Mesenchymal stem cell (in vitro differentiated cells and primary cell): ENCODE data around the gene KSR1.

Experiments used
- DNase-seq: peaks from one replicate; pipeline ENCODE4 v3.0.0-alpha.2; 2013
- H2AFZ ChIP-seq: one replicate; pipeline ENCODE4 v1.6.1; 2013; ENCODE audit warnings: low read depth, mild to moderate bottlenecking, control low read depth, inconsistent platforms, low read length, moderate library complexity
- H2AK5ac ChIP-seq: 2 replicates; pipeline ENCODE4 v1.6.1; 2013; ENCODE audit warnings: low read length, moderate library complexity, mild to moderate bottlenecking, inconsistent platforms; ENCODE audit not compliant: severe bottlenecking
- H2BK120ac ChIP-seq: one replicate; pipeline ENCODE4 v1.6.1; 2013; ENCODE audit warnings: low read depth, mild to moderate bottlenecking, inconsistent platforms, low read length, moderate library complexity
- H2BK12ac ChIP-seq, 2 experiments: one replicate each; pipeline ENCODE4 v1.6.1; 2013; ENCODE audit warnings: inconsistent platforms in 2 of 2, low read length in 2 of 2, mild to moderate bottlenecking in 2 of 2, moderate library complexity in 2 of 2, control low read depth in 1 of 2
- H2BK15ac ChIP-seq: one replicate; pipeline ENCODE4 v1.6.1; 2013; ENCODE audit warnings: mild to moderate bottlenecking, low read depth, inconsistent platforms; ENCODE audit not compliant: poor library complexity, severe bottlenecking
- H2BK5ac ChIP-seq: 2 replicates; pipeline ENCODE4 v1.6.1; 2013; ENCODE audit warnings: low read depth, mild to moderate bottlenecking, low read length, control low read depth, inconsistent platforms; ENCODE audit not compliant: poor library complexity, severe bottlenecking
- H3K14ac ChIP-seq, 2 experiments: one replicate each; pipeline ENCODE4 v1.6.1; 2013; ENCODE audit warnings: inconsistent platforms in 2 of 2, low read length in 2 of 2, control low read depth in 1 of 2, mild to moderate bottlenecking in 1 of 2, moderate library complexity in 1 of 2
- H3K18ac ChIP-seq, 2 experiments: one replicate each; pipeline ENCODE4 v1.6.1; 2013; ENCODE audit warnings: inconsistent platforms in 2 of 2, low read length in 2 of 2, control low read depth in 1 of 2, low read depth in 1 of 2, mild to moderate bottlenecking in 1 of 2
- H3K23ac ChIP-seq, 2 experiments: one replicate each; pipeline ENCODE4 v1.6.1; 2013; ENCODE audit warnings: inconsistent platforms in 2 of 2, low read length in 2 of 2, mild to moderate bottlenecking in 2 of 2, moderate library complexity in 2 of 2, control low read depth in 1 of 2
- H3K27ac ChIP-seq: 2 replicates; pipeline ENCODE4 v1.5.1; 2013; ENCODE audit warnings: mild to moderate bottlenecking, moderate library complexity, low read length, control low read depth, inconsistent platforms; ENCODE audit not compliant: poor library complexity, severe bottlenecking
- H3K27me3 ChIP-seq, 2 experiments: 2 replicates each; pipeline versions ENCODE4 v1.6.1 to v1.7.0; 2013; ENCODE audit warnings: low read length in 2 of 2, mild to moderate bottlenecking in 2 of 2, moderate library complexity in 2 of 2, control low read depth in 1 of 2, inconsistent platforms in 1 of 2; ENCODE audit not compliant: control insufficient read depth in 1 of 2, insufficient read depth in 1 of 2
- H3K36me3 ChIP-seq, 2 experiments: 2 replicates each; pipeline versions ENCODE4 v1.6.1 to v1.7.0; 2013; ENCODE audit warnings: low read length in 2 of 2, control low read depth in 1 of 2, inconsistent platforms in 1 of 2, low read depth in 1 of 2, mild to moderate bottlenecking in 1 of 2; ENCODE audit not compliant: insufficient read depth in 2 of 2, control insufficient read depth in 1 of 2
- H3K4ac ChIP-seq, 2 experiments: one replicate each; pipeline ENCODE4 v1.6.1; 2013; ENCODE audit warnings: inconsistent platforms in 2 of 2, low read length in 2 of 2, mild to moderate bottlenecking in 2 of 2, moderate library complexity in 2 of 2, control low read depth in 1 of 2, low read depth in 1 of 2
- H3K4me1 ChIP-seq: 2 replicates; pipeline ENCODE4 v1.6.1; 2013; ENCODE audit warnings: low read depth, low read length, control low read depth; ENCODE audit not compliant: control insufficient read depth, insufficient read depth
- H3K4me2 ChIP-seq: 2 replicates; pipeline ENCODE4 v1.6.1; 2013; ENCODE audit warnings: low read length, mild to moderate bottlenecking, inconsistent platforms; ENCODE audit not compliant: poor library complexity, severe bottlenecking
- H3K4me3 ChIP-seq, 2 experiments: 2 replicates each; pipeline versions ENCODE4 v1.5.1 to v1.7.0; 2013; ENCODE audit warnings: low read length in 2 of 2, mild to moderate bottlenecking in 2 of 2, control low read depth in 1 of 2, low read depth in 1 of 2; ENCODE audit not compliant: insufficient read depth in 1 of 2
- H3K79me1 ChIP-seq: replicated peaks from 2 replicates; pipeline ENCODE4 v1.6.1; 2013; ENCODE audit warnings: mild to moderate bottlenecking, control low read depth, low read length, inconsistent platforms; ENCODE audit not compliant: poor library complexity, severe bottlenecking
- H3K9ac ChIP-seq: 2 replicates; pipeline ENCODE4 v1.7.0; 2013; ENCODE audit warnings: mild to moderate bottlenecking, low read length, moderate library complexity
- H3K9me3 ChIP-seq: 2 replicates; pipeline ENCODE4 v1.7.0; 2013; ENCODE audit warnings: mild to moderate bottlenecking, low read length; ENCODE audit not compliant: control insufficient read depth
- H4K8ac ChIP-seq: one replicate; pipeline ENCODE4 v1.6.1; 2013; ENCODE audit warnings: inconsistent platforms, mild to moderate bottlenecking, low read length, moderate library complexity
- H4K91ac ChIP-seq: one replicate; pipeline ENCODE4 v1.6.1; 2013; ENCODE audit warnings: mild to moderate bottlenecking, low read length, inconsistent platforms
- WGBS: methylation state at CpG from one replicate; pipeline ENCODE4 v1.1.7; 2013; ENCODE audit warnings: mixed read lengths; 5-methylcytosine and 5-hydroxymethylcytosine counted together

The KSR1 gene

GRCh38 chr17:27414694-27415093, 41.6 kb upstream of the KSR1 start:
- Histone ChIP-seq H4K8ac (no peak overlapping the region), H3K4ac (no peak overlapping the region), H3K4me2 (no peak overlapping the region), H3K27me3 (peaks cover 5 to 23% of the 10 kb centered on the region in 2 experiments), H2BK5ac (no peak overlapping the region), H2BK12ac (no peak overlapping the region), H3K18ac (no peak overlapping the region), H3K9me3 (no peaks in the 10 kb centered on the region), H3K23ac (no peak overlapping the region), H2AFZ (no peak overlapping the region), H2BK120ac (no peak overlapping the region), H2BK15ac (no peak overlapping the region), H4K91ac (no peak overlapping the region), H3K4me1 (no peaks in the 10 kb centered on the region), H3K36me3 (no peaks in the 10 kb centered on the region), H3K9ac (no peak overlapping the region), H3K4me3 (no peak overlapping the region), H3K27ac (no peak overlapping the region), H3K79me1 (no peaks in the 10 kb centered on the region), H3K14ac (no peak overlapping the region), H2AK5ac (no peak overlapping the region)
- DNase-seq, result no peak
- 88% methylated on average over 5 of the region's 6 CpGs for WGBS

- no peak overlapping the region for H2BK120ac ChIP-seq
- H3K14ac ChIP-seq, result no peak overlapping the region
- H3K4ac ChIP-seq, result no peak overlapping the region
- no peak overlapping the region for H3K4me2 ChIP-seq
- 70% methylated on average over 6 of the region's 6 CpGs for WGBS
- H3K4me1 ChIP-seq, result no peaks in the 10 kb centered on the region
- no peak overlapping the region for H2AFZ ChIP-seq
- H4K91ac ChIP-seq, result no peak overlapping the region
- no peak overlapping the region for H3K27ac ChIP-seq
- no peak overlapping the region for H3K18ac ChIP-seq
- H3K36me3 ChIP-seq, result no peaks in the 10 kb centered on the region
- no peak overlapping the region for H2BK5ac ChIP-seq
- no peak overlapping the region for H3K9ac ChIP-seq
- no peaks in the 10 kb centered on the region for H3K79me1 ChIP-seq
- no peak overlapping the region for H3K23ac ChIP-seq
- no peaks in the 10 kb centered on the region for H3K9me3 ChIP-seq
- H2BK15ac ChIP-seq, result no peak overlapping the region
- H2BK12ac ChIP-seq, result no peak overlapping the region
- no peak overlapping the region for H4K8ac ChIP-seq
- no peak for DNase-seq
- H2AK5ac ChIP-seq, result no peak overlapping the region
- no peak overlapping the region for H3K4me3 ChIP-seq
- H3K27me3 ChIP-seq, result peaks cover 5 to 24% of the 10 kb centered on the region in 2 experiments
These were observed 41.0 kb upstream of the KSR1 start for GRCh38 chr17:27415120-27415795.

- H3K4me3 ChIP-seq, result no peak overlapping the region
- peaks cover 5 to 34% of the 10 kb centered on the region in 2 experiments for H3K27me3 ChIP-seq
- H3K4me2 ChIP-seq, result no peak overlapping the region
- H3K14ac ChIP-seq, result no peak overlapping the region
- DNase-seq, result no peak
- no peaks in the 10 kb centered on the region for H3K4me1 ChIP-seq
- H2BK120ac ChIP-seq, result no peak overlapping the region
- H3K4ac ChIP-seq, result no peak overlapping the region
- WGBS, result 90% methylated on average over 13 of the region's 13 CpGs
- H2BK5ac ChIP-seq, result no peak overlapping the region
- H2AFZ ChIP-seq, result no peak overlapping the region
- H2BK15ac ChIP-seq, result no peak overlapping the region
- no peak overlapping the region for H3K27ac ChIP-seq
- H2AK5ac ChIP-seq, result no peak overlapping the region
- H3K36me3 ChIP-seq, result no peaks in the 10 kb centered on the region
- no peak overlapping the region for H4K8ac ChIP-seq
- H3K18ac ChIP-seq, result no peak overlapping the region
- no peaks in the 10 kb centered on the region for H3K9me3 ChIP-seq
- H2BK12ac ChIP-seq, result no peak overlapping the region
- no peak overlapping the region for H3K23ac ChIP-seq
- H3K9ac ChIP-seq, result no peak overlapping the region
- H4K91ac ChIP-seq, result no peak overlapping the region
- H3K79me1 ChIP-seq, result no peaks in the 10 kb centered on the region
These were observed 38.5 kb upstream of the KSR1 start for GRCh38 chr17:27417596-27418365.

GRCh38 chr17:27418366-27418615, 38.0 kb upstream of the KSR1 start:
- Histone ChIP-seq H3K27ac (no peak overlapping the region), H3K79me1 (no peaks in the 10 kb centered on the region), H3K9ac (no peak overlapping the region), H3K27me3 (peaks cover 5 to 31% of the 10 kb centered on the region in 2 experiments), H2BK120ac (no peak overlapping the region), H3K4me1 (no peaks in the 10 kb centered on the region), H3K4me3 (no peak overlapping the region), H3K36me3 (no peaks in the 10 kb centered on the region), H2AK5ac (no peak overlapping the region), H3K4me2 (no peak overlapping the region), H2BK5ac (no peak overlapping the region), H2AFZ (no peak overlapping the region), H2BK15ac (no peak overlapping the region), H3K18ac (no peak overlapping the region), H4K91ac (no peak overlapping the region), H3K4ac (no peak overlapping the region), H2BK12ac (no peak overlapping the region), H3K9me3 (no peaks in the 10 kb centered on the region), H3K14ac (no peak overlapping the region), H4K8ac (no peak overlapping the region), H3K23ac (no peak overlapping the region)
- DNase-seq, result no peak
- 79% methylated on average over 3 of the region's 3 CpGs for WGBS
